HepG2 (cell line): ENCODE measurements around the gene UBE2C. TPM values are rescaled to one million over a fixed set of nuclear protein-coding genes. Genes with fewer than 3 reads are reported as not detected.

Source experiments
- ARID4A ChIP-seq: sonication (generic); formaldehyde crosslinking; IDR thresholded peaks from 2 replicates; pipeline ENCODE4 v1.5.0; 2020; ENCODE audit warnings: mild to moderate bottlenecking, missing genetic modification reagents, borderline replicate concordance
- ARNTL ChIP-seq: sonication (generic); formaldehyde crosslinking; IDR thresholded peaks from 2 replicates; pipeline ENCODE4 v1.4.0; 2020; ENCODE audit warnings: mild to moderate bottlenecking, missing genetic modification reagents
- FOXA3 ChIP-seq: IDR thresholded peaks from 2 replicates; pipeline ENCODE4 v1.6.1; 2016; ENCODE audit warnings: missing genetic modification reagents, missing compliant biosample characterization
- HCFC1 ChIP-seq: fragments of 150-350 bp; IDR thresholded peaks from 2 replicates; pipeline ENCODE4 v1.6.1; 2014; ENCODE audit warnings: low read depth, low read length
- MEIS2 ChIP-seq: sonication (generic); formaldehyde crosslinking; IDR thresholded peaks from 2 replicates; pipeline ENCODE4 v1.9.0; 2021; ENCODE audit warnings: mild to moderate bottlenecking, missing genetic modification reagents
- NAIF1 ChIP-seq: sonication (generic); formaldehyde crosslinking; IDR thresholded peaks from 2 replicates; pipeline ENCODE4 v1.5.0; 2020; ENCODE audit warnings: mild to moderate bottlenecking, missing genetic modification reagents, borderline replicate concordance
- NCOA1 ChIP-seq: sonication (generic); formaldehyde crosslinking; IDR thresholded peaks from 2 replicates; pipeline ENCODE4 v1.9.0; 2021; ENCODE audit warnings: missing genetic modification reagents
- NFRKB ChIP-seq: fragments of 450-650 bp; IDR thresholded peaks from 2 replicates; pipeline ENCODE4 v1.6.1; 2017
- RAD51 ChIP-seq: fragments of 450-650 bp; IDR thresholded peaks from 2 replicates; pipeline ENCODE4 v1.6.1; 2016; ENCODE audit warnings: borderline replicate concordance
- SETDB1 ChIP-seq: sonication (generic); formaldehyde crosslinking; IDR thresholded peaks from 2 replicates; pipeline ENCODE4 v1.5.1; 2020; ENCODE audit warnings: missing genetic modification reagents, mild to moderate bottlenecking, borderline replicate concordance
- SMARCE1 ChIP-seq: fragments of 450-650 bp; IDR thresholded peaks from 2 replicates; pipeline ENCODE4 v1.6.1; 2017; ENCODE audit warnings: borderline replicate concordance
- SOX5 ChIP-seq: IDR thresholded peaks from 2 replicates; pipeline ENCODE4 v1.6.1; 2016; ENCODE audit warnings: borderline replicate concordance
- SP140L ChIP-seq: sonication (generic); formaldehyde crosslinking; IDR thresholded peaks from 2 replicates; pipeline ENCODE4 v1.4.0; 2020; ENCODE audit warnings: missing genetic modification reagents, borderline replicate concordance
- SRSF9 ChIP-seq: fragments of 200-400 bp; formaldehyde crosslinking; IDR thresholded peaks from 2 replicates; pipeline ENCODE4 v1.6.1; 2018; ENCODE audit warnings: borderline replicate concordance, mild to moderate bottlenecking, low read depth, low read length; ENCODE audit not compliant: insufficient read depth, poor library complexity, severe bottlenecking
- SSRP1 ChIP-seq: IDR thresholded peaks from 2 replicates; pipeline ENCODE4 v1.6.1; 2016; ENCODE audit warnings: control low read depth
- TGIF2 ChIP-seq: IDR thresholded peaks from 2 replicates; pipeline ENCODE4 v1.6.1; 2016; ENCODE audit warnings: control low read depth, missing compliant biosample characterization
- ZBTB21 ChIP-seq: sonication (generic); formaldehyde crosslinking; IDR thresholded peaks from 2 replicates; pipeline ENCODE4 v1.4.0; 2020; ENCODE audit warnings: missing genetic modification reagents
- ZBTB25 ChIP-seq: IDR thresholded peaks from 2 replicates; pipeline ENCODE4 v1.6.1; 2018; ENCODE audit warnings: missing genetic modification reagents
- ZNF343 ChIP-seq: sonication (generic); formaldehyde crosslinking; IDR thresholded peaks from 2 replicates; pipeline ENCODE4 v1.4.0; 2020; ENCODE audit warnings: mild to moderate bottlenecking, missing genetic modification reagents
- ZNF598 ChIP-seq: sonication (generic); formaldehyde crosslinking; IDR thresholded peaks from 2 replicates; pipeline ENCODE4 v1.5.1; 2020; ENCODE audit warnings: mild to moderate bottlenecking, missing genetic modification reagents, borderline replicate concordance
- polyA plus RNA-seq, 8 experiments: library from polyadenylated mRNA; depleted of rRNA in 3 of 8; stranded (reverse) in 7 of 8; unstranded in 1 of 8; fragments of >200 nt; fragmentation: Illumina TruSeq in 4 of 8; extraction: Trizol in 4 of 8; gene quantifications; 2 replicates each; pipeline versions ENCODE4 v1.2.1 to v1.2.3, GENCODE V29; 2011 to 2016; ENCODE audit warnings: low read depth in 4 of 8, missing spikeins in 1 of 8, mixed read lengths in 1 of 8; ENCODE audit not compliant: insufficient read depth in 1 of 8
- total RNA-seq, 5 experiments: library from RNA; depleted of rRNA; stranded (reverse); fragments of >200 nt; fragmentation: Illumina TruSeq; extraction: Trizol; gene quantifications; 2 replicates each; pipeline ENCODE4 v1.2.3, GENCODE V29; 2016; ENCODE audit warnings: low read depth in 1 of 5
- TF ChIP-seq, protein P1 (sequence below): sonication (generic); formaldehyde crosslinking; IDR thresholded peaks from 2 replicates; pipeline ENCODE4 v1.4.0; 2020; ENCODE audit warnings: mild to moderate bottlenecking, missing genetic modification reagents
- TF ChIP-seq, protein P2 (sequence below): sonication (generic); formaldehyde crosslinking; IDR thresholded peaks from 2 replicates; pipeline ENCODE4 v1.5.0; 2020; ENCODE audit warnings: missing genetic modification reagents
- TF ChIP-seq, protein P3 (sequence below): sonication (generic); formaldehyde crosslinking; IDR thresholded peaks from 2 replicates; pipeline ENCODE4 v1.8.1; 2023; ENCODE audit warnings: missing genetic modification reagents, mild to moderate bottlenecking, borderline replicate concordance

UBE2C gene
- total and polyA plus RNA-seq, 2 of the 13 experiments (the other 11 are each of a cell fraction or from before 2014, with no cell fraction given): 100 to 123 TPM

DNA sequence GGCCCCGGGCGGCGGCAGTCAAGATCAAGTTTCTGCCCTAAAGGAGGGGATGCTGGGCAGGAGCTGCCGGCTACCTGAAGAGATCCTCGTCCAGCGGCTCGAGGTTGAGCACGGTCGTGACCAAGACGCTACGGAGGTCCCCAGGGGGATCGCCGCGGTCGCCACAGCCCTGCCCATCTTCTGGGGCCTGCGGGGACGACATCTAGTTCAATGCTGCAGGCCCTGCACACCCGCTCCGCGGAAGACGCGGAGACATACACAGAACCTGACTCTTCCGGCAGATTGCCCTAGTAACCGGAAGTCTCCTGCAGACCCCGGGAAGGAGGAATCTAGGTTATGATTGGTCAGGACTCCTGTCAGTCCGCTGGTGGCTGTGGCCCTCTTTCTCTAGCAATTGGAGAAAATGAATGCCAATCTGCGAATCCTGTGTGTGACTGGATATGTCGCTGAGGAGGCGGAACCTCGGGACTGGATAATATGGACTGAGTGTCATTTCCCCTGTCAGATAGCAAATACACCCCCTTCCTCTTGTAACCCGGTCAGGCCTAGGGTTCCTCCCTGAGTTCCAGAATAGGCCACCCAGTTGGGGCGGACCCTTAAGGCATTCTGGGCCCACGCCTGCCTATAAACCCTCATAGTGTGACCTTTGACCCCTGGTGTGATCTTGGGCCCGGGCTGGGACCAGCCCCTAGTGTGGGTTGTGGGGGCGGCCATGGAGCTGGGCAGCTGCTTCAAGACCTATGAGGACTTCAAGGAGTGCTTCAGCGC, 44.9 kb downstream of the UBE2C start, which contains the start of the genes ACOT8 and ZSWIM3 (continued):
- TF ChIP-seq, protein P1, sequence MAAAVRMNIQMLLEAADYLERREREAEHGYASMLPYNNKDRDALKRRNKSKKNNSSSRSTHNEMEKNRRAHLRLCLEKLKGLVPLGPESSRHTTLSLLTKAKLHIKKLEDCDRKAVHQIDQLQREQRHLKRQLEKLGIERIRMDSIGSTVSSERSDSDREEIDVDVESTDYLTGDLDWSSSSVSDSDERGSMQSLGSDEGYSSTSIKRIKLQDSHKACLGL (CRISPR knock-in tag): peak; percentile 88
- TF ChIP-seq HCFC1: peak; percentile 51; the same call in 1 of the 2 replicates
- peak; percentile 98 for TF ChIP-seq MEIS2 (CRISPR knock-in tag)
- no peak for TF ChIP-seq SMARCE1
- no peak for TF ChIP-seq NFRKB
- no peak for TF ChIP-seq NAIF1
- peak; percentile 98 for TF ChIP-seq ARID4A (CRISPR knock-in tag)
- TF ChIP-seq TGIF2 (CRISPR knock-in tag): peak; percentile 99
- no peak for TF ChIP-seq SRSF9
- no peak; the same call in 1 of the 2 replicates for TF ChIP-seq SSRP1 (CRISPR knock-in tag)
- peak; percentile 93 for TF ChIP-seq ZNF598 (CRISPR knock-in tag)
- TF ChIP-seq ZBTB21 (CRISPR knock-in tag): peak; percentile 37; the same call in 1 of the 2 replicates
- TF ChIP-seq, protein P2, sequence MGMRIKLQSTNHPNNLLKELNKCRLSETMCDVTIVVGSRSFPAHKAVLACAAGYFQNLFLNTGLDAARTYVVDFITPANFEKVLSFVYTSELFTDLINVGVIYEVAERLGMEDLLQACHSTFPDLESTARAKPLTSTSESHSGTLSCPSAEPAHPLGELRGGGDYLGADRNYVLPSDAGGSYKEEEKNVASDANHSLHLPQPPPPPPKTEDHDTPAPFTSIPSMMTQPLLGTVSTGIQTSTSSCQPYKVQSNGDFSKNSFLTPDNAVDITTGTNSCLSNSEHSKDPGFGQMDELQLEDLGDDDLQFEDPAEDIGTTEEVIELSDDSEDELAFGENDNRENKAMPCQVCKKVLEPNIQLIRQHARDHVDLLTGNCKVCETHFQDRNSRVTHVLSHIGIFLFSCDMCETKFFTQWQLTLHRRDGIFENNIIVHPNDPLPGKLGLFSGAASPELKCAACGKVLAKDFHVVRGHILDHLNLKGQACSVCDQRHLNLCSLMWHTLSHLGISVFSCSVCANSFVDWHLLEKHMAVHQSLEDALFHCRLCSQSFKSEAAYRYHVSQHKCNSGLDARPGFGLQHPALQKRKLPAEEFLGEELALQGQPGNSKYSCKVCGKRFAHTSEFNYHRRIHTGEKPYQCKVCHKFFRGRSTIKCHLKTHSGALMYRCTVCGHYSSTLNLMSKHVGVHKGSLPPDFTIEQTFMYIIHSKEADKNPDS (CRISPR knock-in tag): no peak
- no peak for TF ChIP-seq ZNF343
- TF ChIP-seq ZBTB25: peak; percentile 83; the same call in 1 of the 2 replicates
- no peak for TF ChIP-seq ARNTL (CRISPR knock-in tag)
- TF ChIP-seq FOXA3 (CRISPR knock-in tag): 0 out of 2 replicates have a peak, but pooled peaks have one; percentile 37
- no peak; the same call in none of the 2 replicates for TF ChIP-seq SP140L (CRISPR knock-in tag)
- TF ChIP-seq SETDB1 (CRISPR knock-in tag): no peak
- TF ChIP-seq, protein P3, sequence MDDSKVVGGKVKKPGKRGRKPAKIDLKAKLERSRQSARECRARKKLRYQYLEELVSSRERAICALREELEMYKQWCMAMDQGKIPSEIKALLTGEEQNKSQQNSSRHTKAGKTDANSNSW (CRISPR knock-in tag): no peak; the same call in 1 of the 2 replicates
- no peak for TF ChIP-seq RAD51
- peak; percentile 48; the same call in 1 of the 2 replicates for TF ChIP-seq SOX5 (CRISPR knock-in tag)
- no peak for TF ChIP-seq NCOA1 (CRISPR knock-in tag)
